Caco-2 (cell line): ENCODE data around the gene ATP2B3. TPM values are rescaled to one million over a fixed set of nuclear protein-coding genes. Genes with fewer than 3 reads are reported as not detected.
"Not testable (repeated sequence)": the region's sequence is repeated elsewhere in the genome, so short reads cannot be mapped to it uniquely, and the experiment has no call there.

Source experiments
- BruUV-seq: library from RNA; stranded (reverse); fragments of 400-500 nt; replicated peaks from 2 replicates; lab custom pipeline; 2021; lab: Mats Ljungman, UMichigan
- CTCF ChIA-PET: fragments of 300-600 bp; sonication (Branson Sonifier 250); formaldehyde crosslinking; loops from one replicate; lab custom pipeline; 2022; ENCODE audit warnings: antibody characterized with exemption; lab: Charles Lee
- POLR2A ChIA-PET: fragments of 300-600 bp; sonication (Branson Sonifier 250); formaldehyde crosslinking; loops from one replicate; lab custom pipeline; 2022; ENCODE audit warnings: antibody characterized with exemption; lab: Charles Lee
- DNase-seq, 2 experiments: peaks; one replicate each; pipeline versions ENCODE4 v3.0.0 to v3.0.0-alpha.2; 2020 to 2022
- H3K27me3 ChIP-seq: replicated peaks from 2 replicates; pipeline ENCODE4 v1.6.0; 2011; ENCODE audit warnings: low read length; ENCODE audit not compliant: control insufficient read depth, insufficient read depth
- H3K36me3 ChIP-seq: 2 replicates; pipeline ENCODE4 v1.5.1; 2011; ENCODE audit warnings: low read length; ENCODE audit not compliant: control insufficient read depth, insufficient read depth
- H3K4me1 ChIP-seq: fragments of 250-450 bp; sonication (Bioruptor Pico); 2 replicates; pipeline ENCODE4 v1.5.1; 2020; ENCODE audit warnings: mild to moderate bottlenecking
- H3K4me3 ChIP-seq: 2 replicates; pipeline ENCODE4 v1.5.1; 2011; ENCODE audit warnings: low read depth, mild to moderate bottlenecking, control low read depth, low read length
- H3K9me3 ChIP-seq: fragments of 250-450 bp; sonication (Bioruptor Pico); 2 replicates; pipeline ENCODE4 v1.5.1; 2020; ENCODE audit warnings: mild to moderate bottlenecking, moderate library complexity
- H3K27ac Mint-ChIP-seq: one replicate; pipeline ENCODE4 v1.8.0; 2022; ENCODE audit warnings: mixed read lengths; ENCODE audit not compliant: unreplicated experiment
- H3K27me3 Mint-ChIP-seq: one replicate; pipeline ENCODE4 v1.8.0; 2022; ENCODE audit warnings: mixed read lengths; ENCODE audit not compliant: insufficient read depth, unreplicated experiment
- H3K36me3 Mint-ChIP-seq: one replicate; pipeline ENCODE4 v1.8.0; 2022; ENCODE audit warnings: mild to moderate bottlenecking, mixed read lengths; ENCODE audit not compliant: insufficient read depth, unreplicated experiment
- H3K4me1 Mint-ChIP-seq: one replicate; pipeline ENCODE4 v1.8.0; 2022; ENCODE audit warnings: low read depth, mixed read lengths; ENCODE audit not compliant: unreplicated experiment
- H3K4me3 Mint-ChIP-seq: one replicate; pipeline ENCODE4 v1.8.0; 2022; ENCODE audit warnings: mild to moderate bottlenecking, moderate library complexity, mixed read lengths; ENCODE audit not compliant: unreplicated experiment
- H3K9me3 Mint-ChIP-seq: one replicate; pipeline ENCODE4 v1.8.0; 2022; ENCODE audit warnings: mixed read lengths; ENCODE audit not compliant: unreplicated experiment
- CTCF ChIP-seq, 2 experiments: fragments of 200-600 bp in 1 of 2; IDR thresholded peaks; 1 replicate in 1 of 2; 2 replicates in 1 of 2; pipeline versions ENCODE4 v1.5.1 to v1.8.0; 2011 to 2022; ENCODE audit warnings: antibody characterized with exemption in 1 of 2, control low read depth in 1 of 2, inconsistent platforms in 1 of 2, low read depth in 1 of 2, low read length in 1 of 2, mild to moderate bottlenecking in 1 of 2, moderate library complexity in 1 of 2; ENCODE audit not compliant: insufficient read depth in 1 of 2, severe bottlenecking in 1 of 2, unreplicated experiment in 1 of 2
- intact Hi-C: fragments of 100-400 bp; cut with micrococcal nuclease; formaldehyde crosslinking; loops from one replicate; pipeline ENCODE4 v1.10.0; 2022; ENCODE audit not compliant: unreplicated experiment
- total RNA-seq: library from RNA; stranded (reverse); gene quantifications from 2 replicates; pipeline ENCODE4 v1.2.3, GENCODE V29; 2022

Gene ATP2B3
- total RNA-seq, 1 experiment from 2014 or later, result not detected

- POLR2A ChIA-PET, result no interaction called here
- H3K27me3 ChIP-seq, result no peaks in the 10 kb centered on the region
- H3K36me3 Mint-ChIP-seq, result no peaks in the 10 kb centered on the region
- no peak for TF ChIP-seq CTCF (IDR thresholded peaks at IDR 0.05; ENCODE audit: insufficient read depth in 1 of 2, low read depth in 1 of 2, low read length in 1 of 2, severe bottlenecking in 1 of 2, unreplicated experiment in 1 of 2)
- no peaks in the 10 kb centered on the region for H3K9me3 Mint-ChIP-seq
- intact Hi-C loops, result no loop called here
- no peak overlapping the region for H3K27ac Mint-ChIP-seq
- no peaks in the 10 kb centered on the region for H3K9me3 ChIP-seq
- no TSS peak for BruUV-seq
- H3K36me3 ChIP-seq, result no peaks in the 10 kb centered on the region
- H3K27me3 Mint-ChIP-seq, result no peaks in the 10 kb centered on the region
- CTCF ChIA-PET, result interaction anchor here (0.6 kb wide), 1 partner anchor 102 kb away, joined by 3 read pairs; no protein-coding TSS in a partner anchor
- H3K4me1 ChIP-seq, result no peaks in the 10 kb centered on the region
- H3K4me3 Mint-ChIP-seq, result no peak overlapping the region
- peaks cover 6% of the 10 kb centered on the region for H3K4me1 Mint-ChIP-seq
- no peak for DNase-seq
- no peak overlapping the region for H3K4me3 ChIP-seq
Measured at GRCh38 chrX:153603131-153603656, 85.8 kb downstream of the ATP2B3 start.

- H3K27me3 Mint-ChIP-seq, BruUV-seq, H3K4me3 Mint-ChIP-seq, H3K9me3 Mint-ChIP-seq, H3K27ac Mint-ChIP-seq, H3K4me3 ChIP-seq, intact Hi-C loops, DNase-seq, H3K4me1 ChIP-seq, H3K27me3 ChIP-seq, H3K36me3 ChIP-seq, H3K36me3 Mint-ChIP-seq, H3K4me1 Mint-ChIP-seq, POLR2A ChIA-PET, H3K9me3 ChIP-seq: not testable (repeated sequence)
- CTCF ChIA-PET, result interaction anchor here (1.8 kb wide), 1 partner anchor 63 kb away, joined by 6 read pairs; no protein-coding TSS in a partner anchor
Measured at GRCh38 chrX:153604666-153605380, 87.4 kb downstream of the ATP2B3 start.

GRCh38 chrX:153606503-153606902, 89.1 kb downstream of the ATP2B3 start:
- POLR2A ChIA-PET, result no interaction called here
- no peaks in the 10 kb centered on the region for H3K4me1 Mint-ChIP-seq
- no peaks in the 10 kb centered on the region for H3K9me3 ChIP-seq
- intact Hi-C loops, result no loop called here
- H3K36me3 Mint-ChIP-seq, result no peaks in the 10 kb centered on the region
- H3K4me1 ChIP-seq, result no peaks in the 10 kb centered on the region
- no peak for DNase-seq
- H3K4me3 Mint-ChIP-seq, result no peak overlapping the region
- H3K27me3 ChIP-seq, result no peaks in the 10 kb centered on the region
- CTCF ChIA-PET, result interaction anchor here (0.5 to 1.8 kb wide), 2 partner anchors 56 to 61 kb away, joined by 3 to 6 read pairs; no protein-coding TSS in a partner anchor
- no peak for TF ChIP-seq CTCF (IDR thresholded peaks at IDR 0.05; ENCODE audit: insufficient read depth in 1 of 2, low read depth in 1 of 2, low read length in 1 of 2, severe bottlenecking in 1 of 2, unreplicated experiment in 1 of 2)
- H3K36me3 ChIP-seq, result no peaks in the 10 kb centered on the region
- BruUV-seq, result no TSS peak
- H3K4me3 ChIP-seq, result no peak overlapping the region
- no peak overlapping the region for H3K27ac Mint-ChIP-seq
- H3K9me3 Mint-ChIP-seq, result no peaks in the 10 kb centered on the region
- no peaks in the 10 kb centered on the region for H3K27me3 Mint-ChIP-seq
